HG02610 (cell line): ENCODE measurements around the gene PRPF6.

Experiments
- ATAC-seq: cut with Tn5 transposase; IDR thresholded peaks from one replicate; pipeline ENCODE4 v1.9.1; 2021; ENCODE audit warnings: mild to moderate bottlenecking, moderate library complexity; ENCODE audit not compliant: unreplicated experiment

PRPF6 gene

GRCh38 chr20:64057628-64058498 lies 76.9 kb downstream of the PRPF6 start:
- ATAC-seq = no peak

GRCh38 chr20:64058536-64058935 lies 77.6 kb downstream of the PRPF6 start:
- no peak for ATAC-seq

- ATAC-seq = no peak
These were observed 81.3 kb downstream of the PRPF6 start for GRCh38 chr20:64062276-64062595.

GRCh38 chr20:64062596-64063388 lies 81.9 kb downstream of the PRPF6 start, which contains the start of gene TCEA2:
Gene TCEA2, plus strand, starts transcription at chr20:64063198. Its CDS starts 115 bp downstream, at chr20:64063313.
- ATAC-seq = peak; percentile 77

DNA sequence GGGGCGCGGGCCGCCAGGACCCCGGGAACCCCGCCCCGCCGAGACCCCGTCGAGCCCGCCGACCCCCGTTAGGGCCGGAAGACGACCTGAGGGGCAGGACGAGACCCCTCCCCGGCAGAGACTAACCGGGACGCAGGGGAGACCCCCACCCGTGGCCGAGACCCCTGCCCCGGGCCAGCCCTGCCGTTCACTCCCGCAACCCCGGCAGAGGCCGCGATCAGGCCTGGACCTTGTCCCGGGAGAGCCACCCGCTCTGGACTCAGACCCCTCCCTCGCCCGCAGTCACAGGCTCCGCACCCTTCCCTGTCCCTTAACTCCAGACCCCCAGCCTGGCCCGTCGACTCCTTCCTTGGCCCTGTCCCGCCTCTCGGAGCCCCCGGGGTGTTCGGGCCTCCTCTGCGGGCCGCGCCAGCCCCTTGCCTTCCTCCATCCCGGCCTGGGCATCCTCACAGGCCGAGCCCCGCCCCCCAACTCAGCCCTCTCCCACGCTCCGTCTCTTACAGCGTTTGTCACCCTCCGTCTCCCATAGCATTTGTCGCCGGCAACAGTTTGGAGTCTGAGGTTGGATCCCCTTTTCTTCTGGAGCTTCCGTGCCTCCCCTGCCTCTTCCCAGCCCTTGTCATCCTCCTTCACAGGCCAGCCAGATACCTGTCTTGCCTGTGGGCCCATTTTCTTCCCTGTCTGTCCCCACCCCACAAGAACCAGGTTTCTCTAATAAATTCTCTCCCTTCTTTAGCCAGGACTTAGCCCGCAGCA lies 82.6 kb downstream of the PRPF6 start:
- no peak for ATAC-seq

GRCh38 chr20:64064145-64064698 lies 83.3 kb downstream of the PRPF6 start:
- ATAC-seq = no peak

- no peak for ATAC-seq
These were observed 84.4 kb downstream of the PRPF6 start for GRCh38 chr20:64065062-64065973.

GRCh38 chr20:64065974-64066343 lies 85.0 kb downstream of the PRPF6 start:
- peak; percentile 23 for ATAC-seq

DNA sequence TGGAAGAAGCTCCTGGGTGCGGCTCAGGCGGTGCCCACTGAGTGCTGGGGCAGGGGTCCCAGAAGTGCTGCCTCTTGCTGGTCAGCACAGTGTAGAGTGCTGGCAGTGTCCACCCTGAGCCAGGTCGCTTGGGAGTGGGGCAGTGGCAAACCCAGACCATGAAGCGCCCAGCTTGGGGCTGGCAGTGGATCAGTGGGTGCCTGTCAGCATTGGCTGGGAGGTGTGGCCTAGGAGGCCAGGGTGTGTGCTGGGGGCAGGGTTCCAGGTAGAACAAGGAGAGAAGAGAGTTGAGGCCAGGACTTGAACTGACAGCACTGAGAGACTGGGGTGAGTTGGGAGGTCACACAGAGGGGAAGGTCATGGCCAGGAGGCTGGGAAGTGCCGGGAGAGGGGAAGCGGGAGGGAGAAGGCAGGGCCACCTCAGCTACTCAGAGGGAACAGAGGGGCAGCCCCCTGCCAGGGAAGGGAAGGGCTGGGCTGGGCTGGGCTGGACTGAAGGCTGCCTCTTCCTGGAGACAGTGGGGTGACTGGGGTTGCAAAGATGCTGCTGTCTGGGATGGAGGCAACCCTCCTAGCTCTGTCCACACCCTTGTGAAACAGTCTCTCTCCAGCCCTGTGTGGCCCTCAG lies 86.2 kb downstream of the PRPF6 start:
- ATAC-seq = no peak

DNA sequence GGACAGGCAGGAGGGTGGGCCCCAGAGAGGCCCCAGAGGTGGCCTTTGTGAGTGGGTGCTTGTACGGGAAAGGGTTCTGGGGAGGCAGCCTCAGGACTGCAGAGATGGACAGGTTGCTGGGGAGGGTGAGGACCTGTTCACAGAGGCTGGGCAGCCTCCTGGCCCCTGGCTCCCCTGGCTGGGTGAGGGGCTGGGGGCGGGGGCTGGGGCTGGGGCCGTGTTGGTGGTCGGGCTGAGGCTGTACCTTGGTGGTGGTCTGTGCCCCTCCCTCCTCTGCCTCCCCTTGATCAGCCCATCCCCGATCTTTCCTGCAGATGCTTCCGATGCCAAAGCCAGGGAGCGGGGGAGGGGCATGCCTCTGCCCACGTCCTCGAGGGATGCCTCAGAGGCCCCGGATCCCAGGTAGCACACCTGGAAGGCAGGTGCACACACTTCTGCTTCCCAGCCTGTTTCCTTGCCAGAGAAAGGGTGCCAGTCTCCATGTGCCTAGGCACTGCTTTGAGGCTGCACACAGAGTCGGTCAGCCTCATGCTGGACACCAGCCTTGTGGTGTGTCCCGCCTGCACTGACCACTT lies 86.9 kb downstream of the PRPF6 start:
- no peak for ATAC-seq

GRCh38 chr20:64068386-64069208 lies 87.7 kb downstream of the PRPF6 start:
- ATAC-seq = no peak

- ATAC-seq = no peak
These were observed 88.3 kb downstream of the PRPF6 start for GRCh38 chr20:64069209-64069613.

GRCh38 chr20:64069614-64070243 lies 88.8 kb downstream of the PRPF6 start:
- ATAC-seq = no peak

GRCh38 chr20:64070244-64070993 lies 89.5 kb downstream of the PRPF6 start:
- ATAC-seq = no peak

DNA sequence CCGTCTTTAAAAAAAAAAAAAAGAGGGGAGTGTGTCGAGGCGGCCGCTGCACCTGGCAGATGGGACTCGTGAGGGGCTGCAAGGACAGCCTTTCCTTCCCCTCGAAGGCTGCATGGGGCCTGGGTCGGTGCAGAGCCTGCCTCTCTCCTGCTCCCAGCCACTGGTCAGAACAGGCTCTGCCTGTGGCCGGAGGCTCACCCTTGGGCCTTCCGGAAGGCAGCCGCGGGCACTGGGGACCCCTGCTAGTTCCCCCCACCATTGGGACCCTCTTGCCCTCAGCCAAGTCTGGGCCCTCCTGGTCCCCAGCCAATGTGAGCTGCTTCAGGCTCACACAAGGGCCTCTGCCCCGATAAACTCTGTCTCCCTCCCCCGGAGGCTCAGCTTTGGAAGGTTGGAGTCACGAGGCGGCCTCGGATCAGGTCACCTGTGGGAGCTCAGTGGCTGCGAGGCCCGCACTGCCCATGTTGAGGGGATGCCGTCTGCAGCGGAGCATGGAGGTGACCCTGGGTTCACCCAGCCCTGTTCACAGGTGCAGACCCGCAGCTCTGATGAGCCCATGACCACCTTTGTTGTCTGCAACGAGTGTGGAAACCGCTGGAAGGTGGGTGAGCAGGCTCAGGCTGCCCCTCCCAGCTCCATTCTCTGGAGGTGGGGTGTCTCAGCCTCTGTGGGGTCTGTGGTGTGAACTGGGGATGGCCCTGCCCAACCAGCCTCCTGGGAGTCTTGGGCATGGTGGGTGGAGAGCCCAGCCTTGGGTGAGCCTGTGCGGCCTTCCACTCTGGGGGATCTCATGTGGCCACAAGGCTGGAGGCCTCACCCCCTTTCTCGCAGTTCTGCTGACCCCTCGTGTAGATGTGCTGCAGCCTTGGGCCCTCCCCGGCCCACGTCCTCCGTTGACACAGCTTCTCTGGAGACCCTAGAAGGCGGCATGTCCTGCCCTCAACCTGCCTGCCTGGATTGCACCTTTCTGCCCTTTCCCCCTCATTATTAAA lies 90.7 kb downstream of the PRPF6 start:
- ATAC-seq = no peak

DNA sequence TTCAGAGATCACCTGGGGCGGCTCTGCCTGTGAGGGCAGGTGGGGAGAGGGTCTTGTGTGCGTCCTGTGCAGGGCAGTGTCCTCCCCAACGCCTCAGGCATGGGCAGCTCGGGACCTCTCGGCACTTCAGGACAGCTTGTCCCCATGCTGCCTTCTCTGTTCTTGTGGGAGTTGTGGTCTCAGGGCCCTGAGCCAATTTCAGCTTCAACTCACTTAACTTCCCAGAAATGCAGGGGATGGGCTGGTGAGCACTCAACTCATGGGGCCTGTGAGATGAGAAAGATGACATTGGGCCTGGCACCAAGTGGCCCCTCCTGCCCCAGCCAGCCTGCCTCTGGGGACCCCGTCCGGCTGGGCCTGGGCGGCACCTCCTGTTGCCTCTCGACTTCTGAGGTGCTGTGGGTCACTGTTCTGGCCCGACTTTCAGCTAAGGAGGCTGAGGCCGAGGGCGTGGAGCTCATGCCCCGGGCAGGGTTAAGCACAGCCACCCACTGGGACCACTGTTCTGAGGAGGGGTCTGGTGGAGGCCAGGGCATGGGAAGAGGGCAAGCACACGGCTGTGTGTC lies 91.6 kb downstream of the PRPF6 start:
- no peak for ATAC-seq
